Measurements from ENCODE around the gene ARHGAP40.

- TF ChIP-seq, protein P1, sequence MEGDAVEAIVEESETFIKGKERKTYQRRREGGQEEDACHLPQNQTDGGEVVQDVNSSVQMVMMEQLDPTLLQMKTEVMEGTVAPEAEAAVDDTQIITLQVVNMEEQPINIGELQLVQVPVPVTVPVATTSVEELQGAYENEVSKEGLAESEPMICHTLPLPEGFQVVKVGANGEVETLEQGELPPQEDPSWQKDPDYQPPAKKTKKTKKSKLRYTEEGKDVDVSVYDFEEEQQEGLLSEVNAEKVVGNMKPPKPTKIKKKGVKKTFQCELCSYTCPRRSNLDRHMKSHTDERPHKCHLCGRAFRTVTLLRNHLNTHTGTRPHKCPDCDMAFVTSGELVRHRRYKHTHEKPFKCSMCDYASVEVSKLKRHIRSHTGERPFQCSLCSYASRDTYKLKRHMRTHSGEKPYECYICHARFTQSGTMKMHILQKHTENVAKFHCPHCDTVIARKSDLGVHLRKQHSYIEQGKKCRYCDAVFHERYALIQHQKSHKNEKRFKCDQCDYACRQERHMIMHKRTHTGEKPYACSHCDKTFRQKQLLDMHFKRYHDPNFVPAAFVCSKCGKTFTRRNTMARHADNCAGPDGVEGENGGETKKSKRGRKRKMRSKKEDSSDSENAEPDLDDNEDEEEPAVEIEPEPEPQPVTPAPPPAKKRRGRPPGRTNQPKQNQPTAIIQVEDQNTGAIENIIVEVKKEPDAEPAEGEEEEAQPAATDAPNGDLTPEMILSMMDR (IDR thresholded peaks at IDR 0.05) = no peak
- TF ChIP-seq POLR2A (IDR thresholded peaks at IDR 0.05) (no peak), POLR2AphosphoS5 (IDR thresholded peaks at IDR 0.05) (no peak)
These were observed 50.0 kb downstream of the ARHGAP40 start for GRCh38 chr20:38651562-38651961.
